GM12892 (cell line): ENCODE measurements around the gene ASS1.

Experiments
- DNase-seq: peaks from one replicate; pipeline ENCODE4 v3.0.0; 2011; ENCODE audit not compliant: insufficient read length
- FAIRE-seq: peaks from 2 replicates; lab custom pipeline; 2011; peaks lifted over from hg19 to GRCh38; lab: Jason Lieb, UNC
- POLR2A ChIP-seq: IDR thresholded peaks from 2 replicates; pipeline ENCODE4 v1.6.1; 2011; ENCODE audit warnings: low read depth, low read length, control low read depth
- POLR2AphosphoS5 ChIP-seq: IDR thresholded peaks from 2 replicates; pipeline ENCODE4 v1.6.1; 2011; ENCODE audit warnings: low read depth, low read length, control low read depth
- TAF1 ChIP-seq: IDR thresholded peaks from 2 replicates; pipeline ENCODE4 v1.6.1; 2011; ENCODE audit warnings: low read depth, mild to moderate bottlenecking, control low read depth, low read length, borderline replicate concordance

ASS1 gene

DNA sequence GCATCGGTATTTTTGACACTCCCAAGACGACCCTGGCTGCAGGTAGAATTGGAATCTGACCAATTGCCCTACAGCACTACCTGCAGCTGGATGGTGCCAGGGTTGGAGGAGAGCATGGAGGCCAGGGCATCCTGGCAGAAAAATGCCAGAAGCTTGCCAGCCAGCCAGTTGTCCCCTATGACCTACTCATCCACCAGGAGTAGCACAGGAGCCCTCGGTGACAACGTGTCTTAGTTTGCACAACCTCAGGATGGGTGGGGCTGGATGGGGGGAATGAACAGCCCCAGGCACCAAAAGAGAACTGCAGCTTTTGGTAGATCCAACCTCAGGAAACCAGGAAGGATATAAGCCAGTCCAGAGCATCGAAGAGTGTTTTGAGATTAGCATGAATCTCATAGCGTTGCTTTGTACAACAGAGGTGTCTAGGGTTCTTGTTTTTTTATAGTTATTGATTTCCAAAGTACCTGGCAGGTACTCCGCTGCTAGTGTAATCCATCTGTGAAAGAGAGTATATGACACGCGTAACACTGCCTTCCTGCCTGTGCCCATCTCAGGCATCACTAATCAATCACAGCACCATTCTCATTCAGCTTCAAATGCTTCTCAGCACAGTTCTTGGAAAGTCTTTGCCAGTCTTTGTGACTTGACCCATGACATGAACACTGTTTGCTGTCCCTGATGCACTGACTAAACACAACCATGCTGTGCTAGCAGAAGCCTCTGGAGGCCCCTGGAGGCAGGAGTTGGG lies 36.7 kb upstream of the ASS1 start:
- no peak for TF ChIP-seq TAF1
- no peak for TF ChIP-seq POLR2A
- no peak for TF ChIP-seq POLR2AphosphoS5
- DNase-seq = no peak
- no peak for FAIRE-seq

DNA sequence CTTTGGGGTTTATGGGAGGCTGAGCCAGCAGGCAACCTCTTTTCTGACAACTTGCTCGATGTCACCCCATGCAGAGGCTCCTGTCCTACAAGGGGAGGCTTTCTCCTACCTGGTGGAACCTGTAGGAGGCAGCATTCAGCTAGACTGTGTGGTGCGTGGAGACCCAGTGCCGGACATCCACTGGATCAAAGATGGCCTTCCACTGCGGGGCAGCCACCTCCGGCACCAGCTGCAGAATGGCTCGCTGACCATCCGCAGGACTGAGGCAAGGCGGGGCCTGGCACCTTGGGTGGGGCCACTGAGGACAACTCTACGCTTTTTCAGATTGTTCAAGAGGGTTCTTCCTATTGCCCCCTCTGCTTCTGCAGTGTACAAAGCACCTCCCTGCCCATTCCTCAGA lies 36.1 kb upstream of the ASS1 start:
- FAIRE-seq (no peak), DNase-seq (no peak)
- TF ChIP-seq POLR2A (no peak), TAF1 (no peak), POLR2AphosphoS5 (no peak)

- FAIRE-seq (no peak), DNase-seq (no peak)
- TF ChIP-seq TAF1 = no peak
- TF ChIP-seq POLR2AphosphoS5 = no peak
- TF ChIP-seq POLR2A = no peak
Measured at GRCh38 chr9:130409246-130409645, 35.5 kb upstream of the ASS1 start.

DNA sequence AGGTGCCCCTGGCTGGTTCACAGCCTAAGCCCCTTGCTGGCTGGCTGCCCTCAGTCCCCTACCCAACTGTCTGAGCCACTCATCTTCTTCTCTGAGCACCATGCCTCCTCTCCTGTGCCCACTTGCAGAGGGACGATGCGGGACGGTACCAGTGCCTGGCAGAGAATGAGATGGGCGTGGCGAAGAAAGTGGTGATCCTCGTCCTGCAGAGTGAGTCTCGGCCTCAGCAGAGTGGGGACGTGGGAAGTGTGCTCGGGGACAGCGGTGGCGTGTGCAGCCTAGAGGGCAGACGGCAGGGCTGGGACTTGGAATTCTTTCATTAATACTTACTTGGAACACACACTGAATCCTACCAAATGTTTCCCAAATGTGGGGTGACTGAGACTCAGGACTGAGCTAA lies 34.3 kb upstream of the ASS1 start:
- TF ChIP-seq TAF1 (no peak), POLR2A (no peak), POLR2AphosphoS5 (no peak)
- no peak for DNase-seq
- no peak for FAIRE-seq

GRCh38 chr9:130411566-130411915 lies 33.2 kb upstream of the ASS1 start:
- TF ChIP-seq TAF1 (no peak), POLR2A (no peak), POLR2AphosphoS5 (no peak)
- DNase-seq (no peak), FAIRE-seq (no peak)

DNA sequence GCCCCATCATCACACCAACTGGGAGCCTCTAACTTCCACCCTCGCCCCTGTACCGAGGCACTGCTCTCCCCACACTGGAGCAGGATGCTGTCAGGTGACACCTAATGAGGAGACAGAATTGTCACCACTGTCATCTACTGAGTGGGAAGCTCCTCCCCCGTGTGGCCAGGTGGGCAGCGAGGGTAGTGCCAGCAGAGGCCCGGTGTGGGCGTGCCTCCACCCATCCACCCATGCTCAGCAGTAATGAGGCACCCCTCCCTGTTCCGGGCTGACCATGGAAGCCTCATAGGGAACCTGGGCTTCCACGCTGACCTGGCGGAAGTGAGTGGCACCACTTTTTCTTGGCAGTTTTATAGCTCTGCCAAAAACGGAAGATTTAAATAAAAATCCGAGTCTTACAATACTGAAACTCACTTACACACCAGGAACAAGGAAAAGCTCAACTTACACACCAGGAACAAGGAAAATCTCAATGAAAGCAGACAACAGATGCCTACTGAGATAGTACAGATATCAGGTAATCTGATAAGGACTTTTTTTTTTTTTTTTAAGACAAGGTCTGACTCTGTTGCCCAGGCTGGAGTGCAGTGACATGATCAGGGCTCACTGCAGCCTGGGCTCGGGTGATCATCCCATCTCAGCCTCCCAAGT lies 30.6 kb upstream of the ASS1 start:
- FAIRE-seq (no peak), DNase-seq (no peak)
- TF ChIP-seq TAF1 (no peak), POLR2AphosphoS5 (no peak), POLR2A (no peak)

GRCh38 chr9:130414910-130415746 lies 29.6 kb upstream of the ASS1 start:
- TF ChIP-seq POLR2AphosphoS5 (no peak), POLR2A (no peak), TAF1 (no peak)
- DNase-seq = no peak
- no peak for FAIRE-seq

DNA sequence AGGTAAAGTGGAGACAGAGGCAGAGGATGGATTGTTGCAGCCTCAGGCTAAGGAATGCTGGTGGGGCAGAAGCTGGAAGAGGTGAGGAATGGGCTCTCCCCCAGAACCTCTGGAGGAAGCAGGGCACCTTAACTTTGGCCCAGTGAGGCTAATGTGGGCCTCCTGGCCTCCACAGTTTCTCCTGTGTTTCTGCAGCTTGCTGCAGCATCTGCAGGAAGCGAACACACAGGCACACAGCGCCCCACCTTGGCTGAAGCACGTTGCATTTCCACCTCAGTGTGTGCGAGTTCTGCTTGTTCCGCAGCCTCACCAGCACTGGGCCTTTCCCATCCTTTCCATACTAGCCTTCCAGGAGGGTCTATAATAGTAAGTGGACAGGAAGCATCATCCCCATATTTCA lies 27.2 kb upstream of the ASS1 start:
- no peak for DNase-seq
- TF ChIP-seq POLR2A (no peak), TAF1 (no peak), POLR2AphosphoS5 (no peak)
- no peak for FAIRE-seq

DNA sequence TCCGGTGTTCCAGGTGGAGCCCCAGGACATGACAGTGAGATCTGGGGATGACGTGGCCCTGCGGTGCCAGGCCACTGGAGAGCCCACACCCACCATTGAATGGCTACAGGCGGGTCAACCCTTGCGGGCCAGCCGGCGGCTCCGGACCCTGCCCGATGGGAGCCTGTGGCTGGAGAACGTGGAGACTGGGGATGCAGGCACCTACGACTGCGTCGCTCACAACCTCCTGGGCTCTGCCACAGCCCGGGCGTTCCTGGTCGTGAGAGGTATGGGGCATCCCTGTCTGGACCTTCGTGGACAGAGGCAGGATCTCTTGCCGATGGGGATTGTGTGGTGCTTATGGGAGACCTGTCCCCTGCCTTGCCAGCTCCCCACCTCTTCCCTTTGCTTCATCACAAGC lies 26.0 kb upstream of the ASS1 start:
- DNase-seq (no peak), FAIRE-seq (no peak)
- no peak for TF ChIP-seq POLR2A
- no peak for TF ChIP-seq POLR2AphosphoS5
- TF ChIP-seq TAF1 = no peak

DNA sequence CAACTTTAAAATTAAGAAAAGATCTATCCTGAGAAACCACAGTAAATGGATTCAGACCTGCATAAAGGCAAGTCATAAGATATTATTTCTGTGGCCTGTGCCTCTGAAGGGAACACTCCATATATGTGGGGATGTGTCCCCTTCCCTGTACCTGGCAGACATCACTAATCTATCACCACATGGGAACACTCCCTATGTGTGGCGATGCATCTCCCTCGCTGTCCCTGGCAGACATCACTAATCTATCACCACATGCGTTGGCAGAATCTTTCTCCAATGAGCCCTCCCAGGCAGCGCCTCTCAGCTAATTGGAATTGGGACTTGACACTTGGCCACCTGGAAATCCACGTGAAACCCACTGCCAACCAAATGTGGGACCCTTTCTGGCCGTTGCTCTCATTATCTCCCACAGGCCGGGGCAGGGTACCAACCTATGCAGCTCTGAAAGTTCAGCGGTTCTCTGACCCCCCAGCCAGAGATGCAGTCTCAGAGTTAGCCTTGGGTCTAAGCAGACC lies 25.2 kb upstream of the ASS1 start:
- DNase-seq (no peak), FAIRE-seq (no peak)
- no peak for TF ChIP-seq POLR2A
- no peak for TF ChIP-seq TAF1
- no peak for TF ChIP-seq POLR2AphosphoS5

- FAIRE-seq (no peak), DNase-seq (no peak)
- TF ChIP-seq POLR2A (no peak), POLR2AphosphoS5 (no peak), TAF1 (no peak)
Measured at GRCh38 chr9:130421154-130421801, 23.5 kb upstream of the ASS1 start.
